Left ventricle myocardium inferior (tissue), 1 donor: ENCODE results near the gene IRF5. TPM values are rescaled to one million over a fixed set of nuclear protein-coding genes. Genes with fewer than 3 reads are reported as not detected.
A peak's percentile ranks its signal among the peaks of the same experiment; 100 is the strongest.

ENCODE experiments used
- DNase-seq: peaks from one replicate; pipeline ENCODE4 v3.0.0-alpha.2; 2020
- H3K27ac ChIP-seq: fragments of 200-600 bp; replicated peaks from 2 replicates; pipeline ENCODE4 v1.8.0; 2021
- H3K27me3 ChIP-seq: fragments of 200-600 bp; 2 replicates; pipeline ENCODE4 v1.8.0; 2021; ENCODE audit warnings: low read depth
- H3K36me3 ChIP-seq: fragments of 200-600 bp; 2 replicates; pipeline ENCODE4 v1.8.0; 2021
- H3K4me1 ChIP-seq: fragments of 200-600 bp; 2 replicates; pipeline ENCODE4 v1.8.0; 2021
- H3K4me3 ChIP-seq: fragments of 200-600 bp; 2 replicates; pipeline ENCODE4 v1.8.0; 2021; ENCODE audit warnings: mild to moderate bottlenecking, moderate library complexity
- H3K9me3 ChIP-seq: fragments of 200-600 bp; replicated peaks from 2 replicates; pipeline ENCODE4 v1.8.0; 2021
- CTCF ChIP-seq: fragments of 200-600 bp; IDR thresholded peaks from 2 replicates; pipeline ENCODE4 v1.8.0; 2021; ENCODE audit warnings: antibody characterized with exemption, mild to moderate bottlenecking, borderline replicate concordance
- intact Hi-C: fragments of 100-400 bp; cut with micrococcal nuclease; formaldehyde crosslinking; loops from one replicate; pipeline ENCODE4 v1.11.0; 2022
- total RNA-seq: library from RNA; stranded (reverse); fragmentation: NEBNext Ultra II Directional; extraction: Animal tissue kit (Norgen Biotek cat#: 25700); gene quantifications from one replicate; pipeline ENCODE4 v1.2.1, GENCODE V29; 2021
- donor health status: DM: no; HTN: yes; CAD: no; lungs with severe emphysema.

Gene IRF5
- total RNA-seq, 1 donor from 2014 or later = 2.2 TPM

GRCh38 chr7:128944487-128945236 lies 6.9 kb downstream of the IRF5 start:
- intact Hi-C loops = no loop called here
- no peak for DNase-seq

GRCh38 chr7:128945668-128946366 lies 8.1 kb downstream of the IRF5 start:
- Histone ChIP-seq H3K4me3 (no peak overlapping the region), H3K4me1 (no peaks in the 10 kb centered on the region), H3K27me3 (peaks cover 43% of the 10 kb centered on the region), H3K27ac (no peak overlapping the region), H3K9me3 (no peaks in the 10 kb centered on the region), H3K36me3 (no peaks in the 10 kb centered on the region)
- no peak for TF ChIP-seq CTCF
- intact Hi-C loops = no loop called here
- no peak for DNase-seq

More at GRCh38 chr7:128944487-128945236, 6.9 kb downstream of the IRF5 start:
- H3K9me3 ChIP-seq = no peaks in the 10 kb centered on the region
- no peaks in the 10 kb centered on the region for H3K36me3 ChIP-seq
- no peak for TF ChIP-seq CTCF
- no peaks in the 10 kb centered on the region for H3K4me1 ChIP-seq
- H3K4me3 ChIP-seq = no peak overlapping the region
- H3K27me3 ChIP-seq = peaks cover 54% of the 10 kb centered on the region
- H3K27ac ChIP-seq = no peak overlapping the region

- Histone ChIP-seq H3K9me3 (no peaks in the 10 kb centered on the region), H3K36me3 (peaks cover 10% of the 10 kb centered on the region), H3K27me3 (peaks cover 29% of the 10 kb centered on the region), H3K4me1 (no peaks in the 10 kb centered on the region), H3K4me3 (no peak overlapping the region), H3K27ac (no peak overlapping the region)
- TF ChIP-seq CTCF = peak; percentile 13
- intact Hi-C loops = no loop called here
- DNase-seq = no peak
These were observed 9.5 kb downstream of the IRF5 start for GRCh38 chr7:128946936-128947830.

GRCh38 chr7:128947854-128948253 lies 10.1 kb downstream of the IRF5 start:
- no peak for DNase-seq
- Histone ChIP-seq H3K4me3 (no peak overlapping the region), H3K9me3 (no peaks in the 10 kb centered on the region), H3K27ac (no peak overlapping the region), H3K27me3 (peaks cover 24% of the 10 kb centered on the region), H3K4me1 (no peaks in the 10 kb centered on the region), H3K36me3 (peaks cover 17% of the 10 kb centered on the region)
- no peak for TF ChIP-seq CTCF
- intact Hi-C loops = no loop called here

GRCh38 chr7:128948312-128948973 lies 10.7 kb downstream of the IRF5 start:
- no peak for TF ChIP-seq CTCF
- H3K36me3 ChIP-seq = peaks cover 23% of the 10 kb centered on the region
- intact Hi-C loops = no loop called here
- H3K27me3 ChIP-seq = peaks cover 18% of the 10 kb centered on the region
- H3K9me3 ChIP-seq = no peaks in the 10 kb centered on the region
- H3K27ac ChIP-seq = no peak overlapping the region
- H3K4me3 ChIP-seq = no peak overlapping the region
- H3K4me1 ChIP-seq = no peaks in the 10 kb centered on the region
- no peak for DNase-seq
